GM19328 (cell line): Measurements from ENCODE around the gene HOXA6.

ENCODE experiments used
- ATAC-seq: cut with Tn5 transposase; IDR thresholded peaks from one replicate; pipeline ENCODE4 v1.9.1; 2021; ENCODE audit warnings: mild to moderate bottlenecking, moderate library complexity; ENCODE audit not compliant: unreplicated experiment

Gene HOXA6

GRCh38 chr7:27124902-27125689, 22.5 kb downstream of the HOXA6 start:
- no peak for ATAC-seq

DNA sequence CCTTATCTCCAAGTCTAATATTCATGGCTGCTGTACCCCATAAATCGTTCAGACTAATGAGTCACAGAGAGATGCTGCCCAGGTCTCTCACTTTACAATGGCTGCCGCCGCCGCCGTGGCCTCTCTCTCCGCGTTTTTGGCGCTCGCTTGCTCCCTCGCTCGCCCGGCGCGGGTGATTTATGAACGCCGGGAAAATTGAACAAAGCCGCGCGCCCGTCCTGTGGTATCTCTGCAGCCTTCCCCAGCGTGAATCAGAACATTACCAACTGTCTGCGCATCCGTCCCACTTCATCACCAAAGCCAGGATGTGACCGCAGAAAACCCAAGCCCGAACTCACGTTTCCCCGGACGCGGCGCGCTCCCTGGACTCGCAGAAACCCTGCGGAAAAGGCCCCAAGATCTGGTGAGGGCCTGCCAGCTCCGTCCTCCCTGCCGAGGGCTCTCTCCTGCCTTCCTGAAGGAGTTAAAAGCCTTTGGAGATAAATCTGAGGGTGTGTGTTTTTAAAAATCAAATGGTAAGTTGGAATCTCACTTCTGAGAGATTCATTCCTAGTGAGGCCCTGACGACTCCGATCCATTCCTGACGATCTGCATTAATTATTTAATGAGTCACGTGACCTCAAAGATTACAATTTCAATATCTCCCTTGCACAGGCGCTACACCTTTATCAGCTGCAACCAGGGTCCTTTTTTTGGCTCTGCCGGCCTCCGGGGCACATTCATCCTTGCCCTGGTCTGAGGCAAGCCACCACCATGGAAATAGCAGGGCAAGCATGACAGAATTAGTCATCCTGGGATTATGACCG, 23.3 kb downstream of the HOXA6 start:
- no peak for ATAC-seq

- no peak for ATAC-seq
These were observed 24.0 kb downstream of the HOXA6 start for GRCh38 chr7:27123477-27124053.

- no peak for ATAC-seq
These were observed 24.5 kb downstream of the HOXA6 start for GRCh38 chr7:27123007-27123476.

DNA sequence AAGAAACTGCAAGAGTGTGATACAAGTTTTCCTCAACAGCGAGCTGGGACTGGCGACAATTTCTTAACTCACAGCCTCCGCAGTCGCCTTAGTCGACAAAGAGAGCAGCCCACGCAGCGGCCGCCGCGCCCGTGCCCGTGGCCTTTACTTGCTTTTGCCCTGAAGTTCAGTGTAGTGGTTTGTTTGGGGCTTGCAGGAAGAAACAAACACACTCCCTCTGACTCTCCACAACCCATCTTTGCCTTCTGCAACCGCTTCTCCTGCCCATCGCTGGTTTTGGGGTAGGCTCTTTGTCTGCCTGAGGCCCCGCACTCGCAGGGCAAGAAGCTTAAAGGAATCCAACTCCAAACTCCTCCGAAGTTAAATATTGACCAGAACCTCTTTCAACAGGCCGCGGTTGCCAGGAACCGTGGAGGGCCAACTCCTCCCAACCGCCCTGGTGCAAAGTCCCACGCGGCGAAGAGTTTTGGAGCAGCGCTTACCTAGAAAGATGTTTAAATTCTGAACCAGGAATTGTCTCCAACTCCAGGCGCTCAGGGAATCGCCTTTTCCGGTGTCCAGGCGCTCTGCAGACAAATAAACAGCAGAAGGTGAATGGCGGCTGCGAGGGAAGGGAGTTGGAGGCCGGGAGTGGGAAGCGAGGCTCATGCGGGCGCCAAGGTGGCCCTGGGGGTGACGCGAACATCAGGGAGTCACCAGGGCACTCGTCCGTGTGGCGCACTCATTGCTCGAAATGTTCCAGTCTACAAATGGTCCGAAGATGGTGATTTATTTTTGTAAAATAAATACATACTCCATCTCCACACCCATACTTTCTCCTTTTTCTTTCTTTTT, 25.3 kb downstream of the HOXA6 start:
- ATAC-seq = no peak

DNA sequence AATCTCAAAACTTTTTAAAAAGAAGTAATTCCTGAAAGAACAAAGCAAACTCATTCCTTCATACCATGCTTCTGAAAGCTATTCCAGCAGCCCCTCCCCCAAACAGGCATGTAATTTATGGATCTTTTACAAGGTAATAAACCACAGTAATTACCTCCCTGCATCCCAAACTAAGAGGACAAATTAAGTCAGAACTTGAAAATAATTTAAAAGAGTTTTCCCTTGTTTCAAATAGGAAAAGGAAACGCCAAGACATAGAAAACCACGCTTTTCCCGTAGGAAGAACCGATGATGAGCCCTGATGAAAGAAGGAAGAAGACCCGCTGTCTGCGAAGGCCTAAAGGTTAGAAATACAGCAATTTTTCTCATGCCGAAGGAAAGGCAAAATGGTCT, 25.9 kb downstream of the HOXA6 start:
- no peak for ATAC-seq

GRCh38 chr7:27119412-27119911, 28.1 kb downstream of the HOXA6 start:
- no peak for ATAC-seq

GRCh38 chr7:27118580-27118979, 29.0 kb downstream of the HOXA6 start:
- ATAC-seq = no peak

GRCh38 chr7:27117887-27118491, 29.6 kb downstream of the HOXA6 start:
- no peak for ATAC-seq

GRCh38 chr7:27116962-27117886, 30.4 kb downstream of the HOXA6 start:
- no peak for ATAC-seq

- no peak for ATAC-seq
These were observed 31.3 kb downstream of the HOXA6 start for GRCh38 chr7:27116031-27116961.

DNA sequence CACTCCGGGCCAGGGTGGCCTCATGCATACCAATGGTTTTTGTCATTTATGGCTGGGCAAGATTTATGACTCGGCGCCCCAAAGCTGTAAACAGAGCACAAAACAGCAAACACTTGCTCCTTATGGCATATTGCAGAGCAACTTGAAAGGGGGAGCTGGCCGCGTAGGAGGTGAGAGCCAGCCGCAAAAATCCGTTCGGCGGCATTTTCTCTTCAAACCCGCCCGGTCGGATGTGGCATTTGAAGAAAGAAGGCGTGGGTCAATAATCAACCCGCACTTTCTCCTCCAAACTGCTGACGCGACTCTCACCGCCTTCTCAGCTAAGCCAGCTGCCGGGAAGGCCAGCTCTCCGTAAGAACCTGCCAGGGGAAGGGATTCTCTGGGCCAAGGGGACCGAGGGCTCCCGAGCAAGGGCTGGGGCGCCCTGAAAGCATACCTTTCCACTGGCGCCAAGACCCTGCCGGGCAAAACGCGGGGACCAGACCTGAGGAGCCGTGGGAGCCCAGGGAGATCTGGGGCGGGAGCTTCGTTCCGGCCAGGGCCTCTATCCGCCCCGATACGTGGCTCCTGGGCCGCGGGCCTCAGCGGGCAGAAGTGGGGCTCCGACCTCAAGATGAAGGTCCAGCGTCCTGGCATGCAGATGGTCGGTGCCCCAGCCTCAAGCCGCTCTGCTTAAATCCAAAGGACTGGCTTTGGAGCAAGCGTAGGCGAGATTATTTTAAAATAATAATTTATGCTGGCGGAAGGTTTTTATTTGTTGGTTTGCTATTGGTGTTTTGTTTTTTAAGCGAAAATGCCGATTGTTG, 32.1 kb downstream of the HOXA6 start:
- ATAC-seq = no peak

DNA sequence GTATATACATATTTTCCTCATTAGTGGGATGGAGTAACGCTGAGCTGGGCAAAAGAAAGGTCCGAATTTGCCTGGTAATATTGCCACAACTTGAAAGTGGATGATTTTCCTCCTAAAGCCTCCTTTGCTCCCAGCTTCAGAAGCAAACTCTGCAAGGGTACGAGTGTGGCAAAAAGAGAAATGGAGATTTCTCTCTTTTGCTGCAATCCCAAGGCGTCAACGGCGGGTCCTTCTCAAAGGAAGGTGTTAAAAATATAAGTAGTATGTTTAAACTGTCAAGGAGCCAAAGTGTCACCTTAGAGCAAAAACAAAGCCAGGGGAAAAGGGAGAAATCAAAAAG, 32.7 kb downstream of the HOXA6 start:
- ATAC-seq = no peak

DNA sequence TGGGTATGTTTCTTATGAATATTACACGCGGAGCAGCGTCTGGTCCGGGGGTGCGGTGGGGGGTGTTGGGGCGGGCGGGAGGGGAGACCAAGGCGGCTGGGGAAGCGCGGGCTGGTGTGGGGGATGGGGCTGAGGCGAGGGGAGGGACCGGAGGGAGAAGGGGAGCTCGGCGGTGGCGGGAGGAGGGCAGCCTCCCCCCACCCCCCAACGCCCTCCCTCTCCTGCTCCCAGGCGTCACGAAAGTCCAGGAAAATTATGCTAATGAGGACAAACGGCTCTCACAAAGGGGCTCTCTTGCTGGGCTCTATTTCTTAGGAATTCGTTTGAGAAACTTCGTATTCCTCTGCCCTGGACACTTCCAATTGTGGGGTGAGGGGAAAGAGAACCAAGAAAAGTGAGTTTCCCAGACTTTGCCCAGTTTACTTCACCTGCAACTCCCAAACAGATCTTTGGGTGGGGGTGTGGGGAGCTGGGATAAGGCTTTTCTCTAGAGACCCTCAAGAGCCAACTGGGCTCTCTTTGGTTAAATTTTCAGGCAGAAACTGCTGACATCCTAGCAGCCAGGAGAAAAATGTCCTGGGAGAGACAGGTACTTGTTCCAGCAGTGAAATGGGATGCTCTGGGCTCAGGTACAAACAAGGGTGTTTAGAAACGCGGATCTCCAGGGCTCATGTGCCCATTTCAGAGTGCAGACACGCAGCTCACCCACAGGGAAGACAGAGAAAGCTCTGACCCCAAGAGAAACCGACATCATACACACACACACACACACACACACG, 33.4 kb downstream of the HOXA6 start:
- ATAC-seq = no peak

GRCh38 chr7:27112955-27113949, 34.3 kb downstream of the HOXA6 start:
- no peak for ATAC-seq
